HepG2 (cell line): ENCODE results near the gene CD34. TPM values are rescaled to one million over a fixed set of nuclear protein-coding genes. Genes with fewer than 3 reads are reported as not detected.

Source experiments
- ATAC-seq: fragments of 200-7000 bp; cut with Tn5 transposase; 3 replicates; pipeline ENCODE4 v1.9.1; 2020; ENCODE audit warnings: mild to moderate bottlenecking, moderate library complexity
- BruUV-seq: library from RNA; stranded (reverse); fragments of 400-500 nt; replicated peaks from 2 replicates; lab custom pipeline; 2021; lab: Mats Ljungman, UMichigan
- CTCF ChIA-PET: fragments of 300-600 bp; formaldehyde crosslinking; extraction: SDS; loops from one replicate; lab custom pipeline; 2021; ENCODE audit warnings: low total read pairs, inconsistent platforms, low intra/inter-chr PET ratio; lab: Yijun Ruan, JAX
- POLR2A ChIA-PET: fragments of 350-600 bp; sonication (Branson Sonifier 250); formaldehyde crosslinking; loops from one replicate; lab custom pipeline; 2020; ENCODE audit warnings: antibody characterized with exemption, inconsistent platforms; lab: Yijun Ruan, JAX
- DNase-seq: peaks from one replicate; pipeline ENCODE4 v3.0.0-alpha.2; 2015; ENCODE audit warnings: low spot score
- FAIRE-seq: peaks from 3 replicates; lab custom pipeline; 2011; peaks lifted over from hg19 to GRCh38; lab: Jason Lieb, UNC
- H2AFZ ChIP-seq: one replicate; pipeline ENCODE4 v1.6.1; 2011; ENCODE audit warnings: low read length, inconsistent platforms
- H3K27ac ChIP-seq: fragments of 300-600 bp; 3 replicates; pipeline ENCODE4 v1.8.0; 2011; ENCODE audit warnings: mixed run types, mild to moderate bottlenecking, mixed read lengths, low read length, inconsistent platforms; ENCODE audit not compliant: insufficient read depth; ENCODE audit errors: extremely low read length
- H3K27me3 ChIP-seq, 2 experiments: fragments of 200-600 bp in 1 of 2; 2 replicates in 1 of 2; 3 replicates in 1 of 2; pipeline versions ENCODE4 v1.6.0 to v1.8.0; 2011; ENCODE audit warnings: low read length in 2 of 2, mild to moderate bottlenecking in 2 of 2, moderate library complexity in 2 of 2, inconsistent platforms in 1 of 2; ENCODE audit not compliant: insufficient read depth in 2 of 2, control insufficient read depth in 1 of 2
- H3K36me3 ChIP-seq, 2 experiments: fragments of 200-600 bp in 1 of 2; replicated peaks in 1 of 2; 2 replicates in 1 of 2; 3 replicates in 1 of 2; pipeline versions ENCODE4 v1.5.1 to v1.8.0; 2011; ENCODE audit warnings: low read length in 2 of 2, inconsistent platforms in 1 of 2; ENCODE audit not compliant: insufficient read depth in 2 of 2, control insufficient read depth in 1 of 2
- H3K4me1 ChIP-seq: 2 replicates; pipeline ENCODE4 v1.5.1; 2012; ENCODE audit warnings: low read length, inconsistent platforms; ENCODE audit not compliant: insufficient read depth
- H3K4me2 ChIP-seq: 2 replicates; pipeline ENCODE4 v1.6.0; 2011; ENCODE audit warnings: low read depth, low read length, inconsistent platforms
- H3K4me3 ChIP-seq, 3 experiments: fragments of 200-600 bp in 1 of 3; sonication (generic), shearing (Covaris generic) in 1 of 3; replicated peaks in 1 of 3; 2 replicates each; pipeline ENCODE4 v1.5.1; 2011 to 2016; ENCODE audit warnings: low read length in 3 of 3, inconsistent platforms in 2 of 3, low read depth in 2 of 3, mild to moderate bottlenecking in 2 of 3, control low read depth in 1 of 3, mixed read lengths in 1 of 3; ENCODE audit not compliant: insufficient read depth in 1 of 3
- H3K79me2 ChIP-seq: one replicate; pipeline ENCODE4 v1.6.1; 2011; ENCODE audit warnings: low read length, inconsistent platforms; ENCODE audit not compliant: insufficient read depth
- H3K9ac ChIP-seq: 2 replicates; pipeline ENCODE4 v1.6.0; 2011; ENCODE audit warnings: mild to moderate bottlenecking, low read depth, low read length, inconsistent platforms; ENCODE audit not compliant: insufficient read depth
- H3K9me3 ChIP-seq: 2 replicates; pipeline ENCODE4 v1.5.1; 2012; ENCODE audit warnings: mild to moderate bottlenecking, low read length
- H4K20me1 ChIP-seq: 2 replicates; pipeline ENCODE4 v1.6.0; 2011; ENCODE audit warnings: inconsistent platforms, mild to moderate bottlenecking, low read length, moderate library complexity; ENCODE audit not compliant: insufficient read depth
- DBP ChIP-seq: sonication (generic); formaldehyde crosslinking; IDR thresholded peaks from 2 replicates; pipeline ENCODE4 v1.4.0; 2020; ENCODE audit warnings: missing genetic modification reagents; ENCODE audit errors: not compliant biosample characterization
- E2F5 ChIP-seq: sonication (generic); formaldehyde crosslinking; conservative IDR thresholded peaks from 2 replicates; pipeline ENCODE4 v1.4.0; 2020; ENCODE audit warnings: missing genetic modification reagents
- EEA1 ChIP-seq: sonication (generic); formaldehyde crosslinking; IDR thresholded peaks from 2 replicates; pipeline ENCODE4 v1.5.1; 2020; ENCODE audit warnings: mild to moderate bottlenecking, missing genetic modification reagents, borderline replicate concordance
- EHMT2 ChIP-seq: fragments of 200-600 bp; sonication (generic); IDR thresholded peaks from 2 replicates; pipeline ENCODE4 v1.7.0; 2017; ENCODE audit warnings: antibody characterized with exemption, low read depth, low read length, borderline replicate concordance
- GFI1 ChIP-seq: sonication (generic); formaldehyde crosslinking; IDR thresholded peaks from 2 replicates; pipeline ENCODE4 v1.5.0; 2020; ENCODE audit warnings: missing genetic modification reagents, mild to moderate bottlenecking, borderline replicate concordance
- HHEX ChIP-seq: IDR thresholded peaks from 2 replicates; pipeline ENCODE4 v1.6.1; 2016; ENCODE audit warnings: control low read depth
- JUN ChIP-seq: sonication (generic); formaldehyde crosslinking; IDR thresholded peaks from 2 replicates; pipeline ENCODE4 v1.4.0; 2020; ENCODE audit warnings: mild to moderate bottlenecking, missing genetic modification reagents
- KDM5B ChIP-seq: sonication (generic); formaldehyde crosslinking; IDR thresholded peaks from 2 replicates; pipeline ENCODE4 v1.4.0; 2020; ENCODE audit warnings: missing genetic modification reagents, mild to moderate bottlenecking, borderline replicate concordance
- MED8 ChIP-seq: sonication (generic); formaldehyde crosslinking; IDR thresholded peaks from 2 replicates; pipeline ENCODE4 v1.8.1; 2023; ENCODE audit warnings: mild to moderate bottlenecking, missing genetic modification reagents; ENCODE audit not compliant: insufficient replicate concordance
- SNAPC2 ChIP-seq: sonication (generic); formaldehyde crosslinking; IDR thresholded peaks from 2 replicates; pipeline ENCODE4 v1.8.1; 2022; ENCODE audit warnings: mild to moderate bottlenecking, missing genetic modification reagents
- TOE1 ChIP-seq: sonication (generic); formaldehyde crosslinking; IDR thresholded peaks from 2 replicates; pipeline ENCODE4 v1.4.0; 2020; ENCODE audit warnings: mild to moderate bottlenecking, missing genetic modification reagents
- ZNF567 ChIP-seq: sonication (generic); formaldehyde crosslinking; IDR thresholded peaks from 2 replicates; pipeline ENCODE4 v1.8.1; 2023; ENCODE audit warnings: mild to moderate bottlenecking, missing genetic modification reagents, borderline replicate concordance
- ZNF616 ChIP-seq: sonication (generic); formaldehyde crosslinking; IDR thresholded peaks from 2 replicates; pipeline ENCODE4 v1.5.0; 2020; ENCODE audit warnings: low read depth, mild to moderate bottlenecking, missing genetic modification reagents
- ZNF761 ChIP-seq: sonication (generic); formaldehyde crosslinking; conservative IDR thresholded peaks from 2 replicates; pipeline ENCODE4 v1.4.0; 2020; ENCODE audit warnings: mild to moderate bottlenecking, missing genetic modification reagents
- ZNF768 ChIP-seq: sonication (generic); formaldehyde crosslinking; IDR thresholded peaks from 2 replicates; pipeline ENCODE4 v1.4.0; 2020; ENCODE audit warnings: missing genetic modification reagents
- ZNF879 ChIP-seq: sonication (generic); formaldehyde crosslinking; IDR thresholded peaks from 2 replicates; pipeline ENCODE4 v1.8.1; 2023; ENCODE audit warnings: missing genetic modification reagents
- WGBS: methylation state at CpG from one replicate; pipeline ENCODE4 v1.1.6; 2017; ENCODE audit warnings: low lambda C conversion rate; 5-methylcytosine and 5-hydroxymethylcytosine counted together
- in situ Hi-C: cut with HindIII; loops from 2 replicates; pipeline ENCODE4 v1.10.0; 2017; ENCODE audit warnings: low pct_unique_long_range_greater_than_20kb; ENCODE audit not compliant: extremely low pct_ligation_motif_present
- intact Hi-C: fragments of 100-400 bp; cut with micrococcal nuclease; formaldehyde crosslinking; loops from one replicate; pipeline ENCODE4 v1.10.0; 2022; ENCODE audit not compliant: unreplicated experiment
- polyA plus RNA-seq, 8 experiments: library from polyadenylated mRNA; depleted of rRNA in 3 of 8; stranded (reverse) in 7 of 8; unstranded in 1 of 8; fragments of >200 nt; fragmentation: Illumina TruSeq in 4 of 8; extraction: Trizol in 4 of 8; gene quantifications; 2 replicates each; pipeline versions ENCODE4 v1.2.1 to v1.2.3, GENCODE V29; 2011 to 2016; ENCODE audit warnings: low read depth in 4 of 8, missing spikeins in 1 of 8, mixed read lengths in 1 of 8; ENCODE audit not compliant: insufficient read depth in 1 of 8
- total RNA-seq, 5 experiments: library from RNA; depleted of rRNA; stranded (reverse); fragments of >200 nt; fragmentation: Illumina TruSeq; extraction: Trizol; gene quantifications; 2 replicates each; pipeline ENCODE4 v1.2.3, GENCODE V29; 2016; ENCODE audit warnings: low read depth in 1 of 5
- TF ChIP-seq, protein P1 (sequence below): sonication (generic); formaldehyde crosslinking; conservative IDR thresholded peaks from 2 replicates; pipeline ENCODE4 v1.8.0; 2022; ENCODE audit warnings: low read depth, missing genetic modification reagents

CD34 gene
- total and polyA plus RNA-seq, 2 of the 13 experiments (the other 11 are each of a cell fraction or from before 2014, with no cell fraction given), result not detected

- TF ChIP-seq, protein P1, sequence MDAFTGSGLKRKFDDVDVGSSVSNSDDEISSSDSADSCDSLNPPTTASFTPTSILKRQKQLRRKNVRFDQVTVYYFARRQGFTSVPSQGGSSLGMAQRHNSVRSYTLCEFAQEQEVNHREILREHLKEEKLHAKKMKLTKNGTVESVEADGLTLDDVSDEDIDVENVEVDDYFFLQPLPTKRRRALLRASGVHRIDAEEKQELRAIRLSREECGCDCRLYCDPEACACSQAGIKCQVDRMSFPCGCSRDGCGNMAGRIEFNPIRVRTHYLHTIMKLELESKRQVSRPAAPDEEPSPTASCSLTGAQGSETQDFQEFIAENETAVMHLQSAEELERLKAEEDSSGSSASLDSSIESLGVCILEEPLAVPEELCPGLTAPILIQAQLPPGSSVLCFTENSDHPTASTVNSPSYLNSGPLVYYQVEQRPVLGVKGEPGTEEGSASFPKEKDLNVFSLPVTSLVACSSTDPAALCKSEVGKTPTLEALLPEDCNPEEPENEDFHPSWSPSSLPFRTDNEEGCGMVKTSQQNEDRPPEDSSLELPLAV (CRISPR knock-in tag), result no peak
- TF ChIP-seq E2F5, result no peak
Observed at GRCh38 chr1:207893737-207894582, 17.0 kb downstream of the CD34 start (continued).

- CTCF ChIA-PET, result no interaction called here
- no peak for ATAC-seq
- Histone ChIP-seq H3K36me3 (no peaks in the 10 kb centered on the region), H2AFZ (no peak overlapping the region), H3K27me3 (peaks cover 2 to 17% of the 10 kb centered on the region in 2 experiments; a peak in 3 of 5 replicates), H3K4me2 (no peak overlapping the region)
- in situ Hi-C loops, result no loop called here
- WGBS, result 20% methylated on average over 5 of the region's 5 CpGs
- BruUV-seq, result no TSS peak
- TF ChIP-seq TOE1 (CRISPR knock-in tag), result no peak
- TF ChIP-seq EHMT2, result no peak
- TF ChIP-seq ZNF768, result no peak
- TF ChIP-seq DBP (CRISPR knock-in tag), result no peak
- TF ChIP-seq ZNF567 (CRISPR knock-in tag), result no peak
- no peak for TF ChIP-seq JUN (CRISPR knock-in tag)
- TF ChIP-seq ZNF616 (CRISPR knock-in tag), result no peak
- no peak for TF ChIP-seq KDM5B (CRISPR knock-in tag)
- no peak for TF ChIP-seq ZNF879 (CRISPR knock-in tag)
- no peak for TF ChIP-seq EEA1 (CRISPR knock-in tag)
- TF ChIP-seq HHEX, result no peak
- TF ChIP-seq MED8 (CRISPR knock-in tag), result no peak
- TF ChIP-seq ZNF761, result no peak
- no peak for TF ChIP-seq GFI1
- no peak for TF ChIP-seq SNAPC2
- TF ChIP-seq, all 625 proteins: peak for 0
- POLR2A ChIA-PET, result no interaction called here
- H3K4me1 ChIP-seq, result 0 out of 2 replicates have a peak, but pooled peaks cover under 1% of the 10 kb centered on the region
- no peaks in the 10 kb centered on the region for H3K79me2 ChIP-seq
- intact Hi-C loops, result no loop called here
- no peak overlapping the region for H3K9ac ChIP-seq
- FAIRE-seq, result no peak
- no peak overlapping the region for H3K4me3 ChIP-seq
- no peak for DNase-seq
- no peaks in the 10 kb centered on the region for H4K20me1 ChIP-seq
- no peaks in the 10 kb centered on the region for H3K9me3 ChIP-seq
- H3K27ac ChIP-seq, result no peak overlapping the region
Observed at GRCh38 chr1:207892764-207893163, 18.2 kb downstream of the CD34 start.
